GM12878 (cell line): Measurements from ENCODE around the gene ANO3.

Experiments used
- BHLHE40 ChIP-seq, 2 experiments: fragments of 450-650 bp in 1 of 2; IDR thresholded peaks; 2 replicates each; pipeline ENCODE4 v1.6.1; 2011 to 2017; ENCODE audit warnings: low read depth in 2 of 2, borderline replicate concordance in 1 of 2, improper control_type of control experiment in 1 of 2, low read length in 1 of 2, mild to moderate bottlenecking in 1 of 2
- CHD2 ChIP-seq: IDR thresholded peaks from 2 replicates; pipeline ENCODE4 v1.6.1; 2011; ENCODE audit warnings: low read depth, low read length, improper control_type of control experiment, borderline replicate concordance
- CTCF ChIP-seq, 3 experiments: IDR thresholded peaks in 2 of 3; conservative IDR thresholded peaks in 1 of 3; 2 replicates each; pipeline ENCODE4 v1.5.1; 2011; ENCODE audit warnings: low read depth in 3 of 3, low read length in 3 of 3, mild to moderate bottlenecking in 3 of 3, control low read depth in 2 of 3, moderate library complexity in 2 of 3, inconsistent platforms in 1 of 3, mixed read lengths in 1 of 3; ENCODE audit not compliant: control insufficient read depth in 2 of 3, insufficient read depth in 1 of 3; ENCODE audit errors: extremely low read depth in 1 of 3
- CUX1 ChIP-seq: IDR thresholded peaks from 2 replicates; pipeline ENCODE4 v1.6.1; 2012; ENCODE audit warnings: improper control_type of control experiment, low read depth, low read length; ENCODE audit not compliant: insufficient replicate concordance
- FOS ChIP-seq: IDR thresholded peaks from 3 replicates; pipeline ENCODE4 v1.6.1; 2011; ENCODE audit warnings: borderline replicate concordance; ENCODE audit not compliant: insufficient read length; ENCODE audit errors: extremely low read depth
- MAX ChIP-seq: IDR thresholded peaks from 2 replicates; pipeline ENCODE4 v1.6.1; 2012; ENCODE audit warnings: low read depth, low read length, improper control_type of control experiment
- NFYB ChIP-seq: IDR thresholded peaks from 2 replicates; pipeline ENCODE4 v1.6.1; 2011; ENCODE audit warnings: low read depth, mild to moderate bottlenecking, low read length, improper control_type of control experiment, moderate library complexity; ENCODE audit not compliant: insufficient read depth
- PKNOX1 ChIP-seq: fragments of 450-650 bp; IDR thresholded peaks from 2 replicates; pipeline ENCODE4 v1.6.1; 2016; ENCODE audit warnings: mild to moderate bottlenecking
- PML ChIP-seq: IDR thresholded peaks from 2 replicates; pipeline ENCODE4 v1.6.1; 2012; ENCODE audit warnings: low read length, inconsistent platforms
- POLR2A ChIP-seq: IDR thresholded peaks from 2 replicates; pipeline ENCODE4 v1.6.1; 2011; ENCODE audit warnings: low read depth, mild to moderate bottlenecking, low read length
- POLR2AphosphoS5 ChIP-seq: IDR thresholded peaks from 2 replicates; pipeline ENCODE4 v1.6.1; 2011; ENCODE audit warnings: mild to moderate bottlenecking, low read length, inconsistent platforms
- ZNF274 ChIP-seq: IDR thresholded peaks from one replicate; pipeline ENCODE4 v1.8.0; 2011; ENCODE audit not compliant: insufficient read length, insufficient read depth
- ZNF622 ChIP-seq: fragments of 450-650 bp; IDR thresholded peaks from 2 replicates; pipeline ENCODE4 v1.6.1; 2017; ENCODE audit warnings: mild to moderate bottlenecking, inconsistent platforms
- ZZZ3 ChIP-seq: IDR thresholded peaks from 2 replicates; pipeline ENCODE4 v1.6.1; 2011; ENCODE audit warnings: low read depth; ENCODE audit not compliant: control insufficient read depth, insufficient read length

- no peak for TF ChIP-seq POLR2AphosphoS5
- no peak for TF ChIP-seq MAX
- no peak for TF ChIP-seq FOS
- no peak for TF ChIP-seq BHLHE40 (IDR thresholded peaks at IDR 0.05; ENCODE audit: borderline replicate concordance in 1 of 2, low read depth in 2 of 2, low read length in 1 of 2)
- TF ChIP-seq CTCF (IDR thresholded peaks at IDR 0.05 in 2 of 3, conservative IDR thresholded peaks at IDR 0.05 in 1 of 3; ENCODE audit: control insufficient read depth in 2 of 3, extremely low read depth in 1 of 3, insufficient read depth in 1 of 3, low read depth in 3 of 3, low read length in 3 of 3): no peak
- no peak for TF ChIP-seq PML
- TF ChIP-seq CHD2: no peak
- TF ChIP-seq PKNOX1: no peak
- TF ChIP-seq ZZZ3: no peak
- no peak for TF ChIP-seq POLR2A
- no peak for TF ChIP-seq ZNF274
- no peak for TF ChIP-seq NFYB
- no peak for TF ChIP-seq ZNF622
- no peak for TF ChIP-seq CUX1
Measured at GRCh38 chr11:26621132-26621531, 289.2 kb downstream of the ANO3 start.
